Mesenteric fat pad (tissue), 1 donor: ENCODE results near the gene RSPO1. TPM values are rescaled to one million over a fixed set of nuclear protein-coding genes. Genes with fewer than 3 reads are reported as not detected.
A peak's percentile ranks its signal among the peaks of the same experiment; 100 is the strongest.
"Not testable (repeated sequence)": the region's sequence is repeated elsewhere in the genome, so short reads cannot be mapped to it uniquely, and the experiment has no call there.

Experiments used
- DNase-seq: peaks from one replicate; pipeline ENCODE4 v3.0.0-alpha.2; 2020; ENCODE audit warnings: low spot score
- long read RNA-seq: library from polyadenylated mRNA; unstranded; transcript quantifications from one replicate; pipeline ENCODE4 v2.0.0, GENCODE V29; 2020
- total RNA-seq: library from RNA; stranded (reverse); fragmentation: NEBNext Ultra II Directional; extraction: Animal tissue kit (Norgen Biotek cat#: 25700); gene quantifications from one replicate; pipeline ENCODE4 v1.2.1, GENCODE V29; 2021
- donor health status: DM: yes; HTN: yes; CAD: no.

Gene RSPO1
- 3.1 TPM for total RNA-seq
- long read RNA-seq, partial matches to known transcripts = 2 of 9 reads
- long read RNA-seq, other reads (novel, unspliced or antisense) = 3 of 9 reads

GRCh38 chr1:37634244-37634991, at the start of gene RSPO1:
Gene RSPO1, minus strand, starts transcription at chr1:37634892. Its CDS starts 5,231 bp downstream, at chr1:37629661.
- no peak for DNase-seq

- not testable (repeated sequence) for DNase-seq
These were observed 49.5 kb upstream of the RSPO1 start for GRCh38 chr1:37684182-37684581.

- no peak for DNase-seq
These were observed 47.8 kb upstream of the RSPO1 start for GRCh38 chr1:37682334-37682987.

GRCh38 chr1:37680933-37681332, 46.2 kb upstream of the RSPO1 start:
- DNase-seq = no peak

- DNase-seq = no peak
These were observed 43.1 kb upstream of the RSPO1 start for GRCh38 chr1:37677808-37678207.

- DNase-seq = no peak
These were observed 42.4 kb upstream of the RSPO1 start for GRCh38 chr1:37677143-37677439.

- no peak for DNase-seq
These were observed 41.8 kb upstream of the RSPO1 start for GRCh38 chr1:37676281-37677142.

GRCh38 chr1:37673920-37674319, 39.2 kb upstream of the RSPO1 start:
- peak; percentile 60 for DNase-seq

- DNase-seq = no peak
These were observed 37.6 kb upstream of the RSPO1 start for GRCh38 chr1:37672136-37672870.

- DNase-seq = no peak
These were observed 36.6 kb upstream of the RSPO1 start for GRCh38 chr1:37671261-37671660.

- no peak for DNase-seq
These were observed 35.4 kb upstream of the RSPO1 start for GRCh38 chr1:37670133-37670532.

- DNase-seq = no peak
These were observed 32.5 kb upstream of the RSPO1 start for GRCh38 chr1:37667023-37667671.

- DNase-seq = no peak
These were observed 31.7 kb upstream of the RSPO1 start for GRCh38 chr1:37666241-37666867.

- DNase-seq = no peak
These were observed 28.8 kb upstream of the RSPO1 start for GRCh38 chr1:37663426-37664000.

- no peak for DNase-seq
These were observed 27.5 kb upstream of the RSPO1 start for GRCh38 chr1:37662031-37662755.

GRCh38 chr1:37661401-37661800, 26.7 kb upstream of the RSPO1 start:
- no peak for DNase-seq

- DNase-seq = no peak
These were observed 26.0 kb upstream of the RSPO1 start for GRCh38 chr1:37660664-37661063.

GRCh38 chr1:37658486-37658885, 23.8 kb upstream of the RSPO1 start:
- DNase-seq = no peak
